ENCODE data around the gene USP3.

The USP3 gene

DNA sequence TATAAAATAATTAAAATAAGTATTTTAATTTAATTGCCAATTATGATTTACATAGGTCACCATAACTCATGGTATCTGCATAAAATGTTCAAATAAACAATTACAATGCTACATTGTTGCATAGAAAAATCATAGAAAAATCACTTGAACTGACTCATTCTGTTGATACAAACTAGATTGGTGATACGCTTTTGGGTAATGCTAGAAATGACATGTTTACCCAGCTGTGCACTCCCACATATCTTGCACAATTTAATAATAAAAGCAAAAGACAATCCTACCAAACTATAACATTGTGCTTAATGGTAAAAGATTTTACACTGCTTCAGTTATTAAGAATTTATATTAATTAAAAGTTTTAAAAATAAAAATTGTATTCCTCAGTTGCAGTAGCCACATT is 47.0 kb downstream of the USP3 start:
- DNase-seq: no peak

DNA sequence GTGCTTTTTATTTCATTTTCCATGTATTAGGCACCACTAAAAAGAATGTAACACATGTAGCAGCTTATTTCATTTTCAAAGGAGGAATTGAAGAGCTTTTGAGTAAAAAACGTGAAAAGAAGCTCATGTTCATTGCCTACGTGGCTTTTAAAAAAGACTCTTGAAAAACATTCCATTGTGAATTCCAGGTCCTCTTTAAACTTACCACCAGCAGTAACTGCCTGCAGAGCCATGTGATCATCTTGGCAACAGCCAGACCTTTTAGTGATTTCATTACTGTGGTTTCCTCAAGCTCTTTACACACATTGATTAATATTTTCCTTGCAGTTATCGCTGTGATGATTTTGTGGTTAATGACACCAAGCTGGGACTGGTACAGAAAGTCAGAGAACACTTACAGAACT is 49.0 kb downstream of the USP3 start:
- no peak for DNase-seq

DNA sequence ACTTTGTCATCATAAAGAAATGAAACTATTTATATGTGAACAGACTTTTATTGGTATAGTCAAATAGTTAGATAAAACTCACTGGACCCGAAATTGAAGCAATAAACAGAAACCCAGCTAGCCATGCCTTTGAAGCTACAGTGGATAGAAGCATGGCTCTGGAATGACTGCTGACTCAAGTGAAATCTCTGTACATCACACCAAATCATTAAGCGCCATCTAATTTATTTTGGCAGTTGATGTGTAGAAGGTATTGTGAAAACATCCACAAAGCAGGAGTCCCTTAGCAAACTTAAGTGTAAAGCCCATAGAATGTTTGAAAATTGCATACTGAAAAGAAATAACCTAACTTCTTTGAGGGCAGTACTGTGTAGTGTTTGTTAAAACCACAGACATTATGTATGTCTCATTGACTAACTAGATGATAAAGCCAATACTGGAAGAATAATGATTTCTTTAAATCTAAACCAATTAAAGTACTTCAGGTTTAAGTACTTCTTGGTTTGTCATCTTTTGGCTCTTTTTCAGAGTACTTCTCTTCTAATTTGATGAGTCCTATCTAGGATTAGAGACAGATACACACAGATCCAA is 50.0 kb downstream of the USP3 start:
- DNase-seq: no peak

DNA sequence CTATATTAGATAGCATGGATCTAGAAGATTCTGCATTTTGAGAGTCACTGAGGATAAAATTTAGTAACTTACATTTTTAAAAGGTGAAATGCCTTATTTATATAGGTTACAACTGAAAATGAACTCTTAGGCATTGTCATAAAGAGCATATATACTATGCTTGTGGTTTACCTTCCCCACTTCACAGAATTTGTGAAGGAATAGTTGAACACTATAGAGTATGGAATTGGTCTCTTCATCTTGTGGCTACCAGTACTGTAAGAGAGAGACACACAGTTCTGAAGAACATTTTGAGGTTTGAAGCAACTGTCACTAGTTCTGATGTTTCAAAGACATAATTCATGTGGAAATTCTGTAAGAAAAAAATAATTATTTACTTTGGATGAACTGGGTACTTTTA is 51.1 kb downstream of the USP3 start:
- DNase-seq: no peak

DNA sequence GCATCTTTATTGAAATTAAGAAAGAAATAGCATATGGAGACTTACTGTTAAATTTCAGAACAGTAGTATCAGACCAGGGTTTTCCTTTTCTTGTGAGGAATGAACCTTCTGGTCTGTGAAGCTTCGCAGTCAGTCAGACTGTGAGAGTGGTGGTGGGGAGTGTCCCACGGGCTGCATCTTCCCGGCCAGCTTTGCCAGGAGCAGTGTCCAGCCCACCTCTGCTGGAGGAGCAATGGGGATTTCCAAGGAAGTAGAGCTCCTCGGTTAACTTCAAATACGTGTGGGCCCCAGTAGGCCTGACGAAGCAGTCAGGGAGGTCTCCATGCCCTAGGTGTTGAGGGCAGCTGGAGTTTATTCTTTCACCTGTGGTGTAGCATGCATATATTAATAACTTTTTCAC is 51.9 kb downstream of the USP3 start:
- DNase-seq: no peak

DNA sequence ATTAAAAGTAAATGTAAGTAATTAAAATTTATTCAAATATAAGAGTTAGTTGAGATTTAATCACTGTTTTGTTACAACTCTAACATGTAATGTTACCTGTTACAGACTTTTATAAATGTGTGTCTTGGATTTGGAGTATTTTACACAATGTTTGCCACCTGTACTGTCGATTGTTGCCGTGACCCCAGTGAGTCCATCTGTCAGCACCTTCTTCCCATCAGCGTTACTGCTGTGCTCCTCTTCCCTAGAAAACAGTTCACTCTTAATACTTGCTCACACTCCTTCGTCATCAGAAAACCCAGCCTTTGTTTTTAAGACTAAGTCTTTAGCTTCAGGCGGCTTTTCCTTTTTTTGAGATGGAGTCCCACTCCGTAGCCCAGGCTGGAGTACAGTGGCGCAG is 52.3 kb downstream of the USP3 start:
- DNase-seq: no peak

DNA sequence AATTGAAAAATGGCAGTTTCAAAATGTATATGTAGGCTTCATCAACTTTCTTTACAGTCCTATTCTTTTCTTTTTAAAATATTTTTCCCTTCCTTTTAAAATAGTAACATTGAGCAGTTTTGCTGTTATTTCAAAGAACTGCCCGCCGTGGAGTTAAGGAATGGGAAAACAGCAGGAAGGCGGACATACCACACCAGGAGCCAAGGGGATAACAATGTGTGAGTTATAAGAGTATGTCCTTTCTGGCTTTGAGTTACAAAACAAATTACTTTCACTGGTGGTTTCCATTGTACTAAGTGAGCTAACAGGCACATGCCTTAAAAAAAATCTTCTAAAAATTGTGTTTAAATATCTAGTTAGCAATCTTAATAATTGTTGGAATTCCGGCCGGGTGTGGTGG is 55.4 kb downstream of the USP3 start:
- no peak for DNase-seq

DNA sequence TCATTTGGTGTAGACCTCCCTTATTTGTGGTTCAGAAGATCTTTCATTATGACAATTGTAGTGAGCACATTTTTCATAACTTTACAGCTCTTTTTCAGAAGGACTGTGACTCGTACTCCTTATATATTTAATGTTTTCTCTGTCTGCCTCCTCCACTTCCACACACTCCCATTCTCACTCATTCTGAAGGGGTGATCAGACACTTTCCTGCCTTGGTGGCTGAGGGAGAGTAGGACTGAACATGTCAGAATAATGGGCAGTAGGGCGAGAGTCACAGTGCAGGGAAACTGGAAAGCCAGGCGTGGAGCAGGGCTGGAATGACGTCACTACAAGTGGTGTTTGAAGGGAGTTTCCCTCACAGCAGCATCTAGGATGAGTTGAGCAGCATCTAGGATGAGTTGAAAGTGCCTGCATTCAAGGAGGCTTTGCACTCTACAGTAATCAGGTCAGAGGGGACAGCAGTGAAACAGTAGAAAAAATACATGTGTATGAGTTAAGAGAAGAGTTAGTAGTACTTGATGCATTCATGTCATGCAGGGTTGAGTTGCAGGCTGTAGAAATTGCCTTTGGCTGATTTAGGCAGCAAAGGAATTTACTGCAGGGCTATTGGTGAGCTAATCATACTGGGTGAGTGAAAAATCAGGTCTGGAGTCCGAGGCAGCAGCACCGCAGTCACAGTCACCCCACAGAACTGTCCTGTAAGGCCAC is 56.5 kb downstream of the USP3 start:
- no peak for DNase-seq

DNA sequence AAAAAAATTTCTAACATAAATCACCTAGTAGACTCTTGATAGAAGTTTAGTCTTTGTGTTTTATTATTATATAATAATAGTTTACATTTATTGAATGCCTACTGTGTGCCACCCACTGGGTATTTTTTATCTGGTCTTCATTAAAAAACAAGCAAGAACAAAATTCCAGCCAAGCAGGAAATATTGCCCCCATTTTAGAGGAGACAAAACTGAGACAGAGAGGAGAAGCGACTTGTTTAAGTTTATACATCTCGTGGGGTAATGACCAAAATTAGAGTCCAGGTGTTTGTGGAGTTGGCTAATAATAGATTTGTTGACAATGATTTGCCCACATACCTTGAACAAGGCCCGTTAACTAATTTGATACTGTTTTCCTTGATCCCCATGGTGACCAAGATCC is 59.7 kb downstream of the USP3 start:
- DNase-seq: no peak

DNA sequence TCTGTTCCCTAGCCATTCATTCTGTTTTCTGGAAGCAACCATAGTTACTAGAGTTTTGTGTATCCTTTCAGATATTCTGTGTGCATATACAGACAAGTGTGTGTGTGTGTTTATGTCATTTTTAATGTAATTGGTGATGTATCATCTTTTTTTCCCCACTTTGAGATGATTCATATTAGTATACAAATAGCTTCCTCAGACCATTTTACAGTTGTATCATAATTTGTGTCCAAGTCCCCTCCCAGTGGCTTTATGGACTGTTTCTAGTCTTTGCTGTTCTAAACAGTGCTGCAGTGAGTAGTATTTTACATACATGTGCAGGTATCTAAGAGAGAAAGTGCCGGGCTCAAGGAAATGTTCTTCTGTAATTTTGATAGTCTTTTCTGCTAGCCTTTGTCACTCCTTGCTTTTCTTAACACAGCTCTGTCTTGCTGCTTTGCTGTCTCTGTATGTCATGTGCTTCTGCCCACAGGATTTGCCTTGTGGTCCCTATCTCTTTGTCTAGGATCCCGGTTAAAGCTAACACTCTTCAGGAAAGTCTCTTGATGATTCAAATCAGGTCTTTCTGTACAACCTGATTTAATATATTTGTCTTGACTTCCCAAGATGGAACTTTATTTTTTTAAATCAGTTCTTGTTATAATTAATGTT is 61.3 kb downstream of the USP3 start:
- no peak for DNase-seq

DNA sequence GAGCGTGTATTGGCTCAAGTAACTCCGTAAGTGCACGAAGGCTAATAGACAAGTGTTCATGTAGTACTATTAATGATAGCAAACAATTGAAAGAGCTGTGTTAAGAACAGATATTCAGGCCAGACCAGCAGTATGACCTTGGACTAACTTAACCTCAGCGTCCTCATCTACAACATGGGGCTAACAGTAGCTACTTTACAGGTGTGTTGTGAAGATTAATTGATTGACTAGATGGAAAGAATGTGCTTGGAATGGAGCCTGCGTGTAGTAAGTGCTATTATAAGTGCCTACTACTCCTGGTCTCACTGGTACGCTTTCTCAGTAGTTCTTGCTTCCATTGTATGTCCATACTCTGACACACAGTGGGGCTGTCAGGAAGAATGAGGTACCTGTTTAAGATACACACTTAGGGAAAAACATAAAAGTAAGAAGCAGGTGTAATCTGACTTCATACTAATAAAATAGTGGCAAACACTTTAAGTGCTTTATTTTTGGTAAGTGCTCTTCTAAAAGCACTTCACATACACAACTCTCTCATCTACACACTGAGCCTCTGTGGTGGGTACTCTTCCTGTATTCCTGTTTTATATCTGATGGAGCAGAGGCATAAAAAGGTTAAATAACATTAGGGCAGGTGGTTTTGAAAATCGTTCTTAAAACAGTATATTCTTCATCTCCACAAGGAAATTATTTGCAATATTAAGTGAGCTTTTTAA is 68.5 kb downstream of the USP3 start:
- DNase-seq: no peak

DNA sequence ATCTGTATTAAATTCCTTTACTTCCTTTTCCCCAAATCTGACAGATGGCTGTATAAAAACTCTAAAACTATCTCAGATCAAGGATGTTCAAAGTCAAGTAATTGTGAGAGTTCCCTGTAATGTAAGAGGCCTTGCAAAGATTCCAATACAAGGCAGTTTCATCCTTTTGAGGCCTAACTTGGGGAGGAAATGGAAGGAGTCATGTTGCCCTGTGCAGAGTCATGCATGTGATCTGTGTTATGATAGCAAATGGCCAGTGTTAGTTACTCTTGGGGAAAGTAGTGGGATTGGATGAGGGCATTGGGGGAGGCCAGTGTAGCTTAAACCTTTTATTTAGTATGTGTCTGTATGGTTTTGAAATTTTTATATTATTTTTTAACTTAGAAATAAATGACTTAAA is 69.1 kb downstream of the USP3 start:
- no peak for DNase-seq

DNA sequence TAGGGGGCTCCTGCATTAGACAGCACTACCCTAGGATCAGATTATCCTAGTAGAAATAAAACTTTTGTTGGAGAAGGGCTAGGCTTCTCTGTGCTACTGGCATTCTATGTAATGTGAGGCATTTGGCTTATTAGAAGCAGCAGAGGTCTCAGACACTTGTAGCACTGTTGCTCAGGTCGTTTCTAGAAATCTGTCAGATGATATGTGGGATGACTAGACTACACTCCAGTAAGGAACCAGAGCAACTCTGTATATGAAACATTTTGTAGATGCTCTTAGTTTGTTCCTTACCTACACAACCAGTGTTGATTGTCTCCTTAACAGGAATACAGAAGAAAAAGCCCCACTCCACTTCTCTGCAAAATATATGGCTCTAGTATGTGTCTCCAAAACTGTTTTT is 70.9 kb downstream of the USP3 start:
- no peak for DNase-seq

DNA sequence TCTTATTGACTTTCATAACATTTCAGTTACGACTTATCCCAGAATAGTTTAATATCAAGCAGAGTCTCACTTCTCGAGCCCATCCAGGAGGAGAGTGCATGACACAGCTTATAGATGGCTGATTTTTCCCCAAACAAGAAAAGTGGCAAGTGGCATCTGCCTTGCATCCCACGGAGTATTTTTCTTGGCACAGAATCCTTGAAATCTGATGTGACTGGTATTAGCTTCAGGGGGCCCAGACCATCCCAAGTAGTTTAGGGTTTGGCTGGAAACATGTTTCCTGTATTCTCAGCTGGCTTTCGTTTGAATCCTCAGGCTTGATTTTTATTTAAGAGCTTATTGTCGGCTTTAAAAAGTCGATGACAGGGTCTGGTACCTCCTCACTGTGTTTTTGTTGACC is 72.0 kb downstream of the USP3 start:
- no peak for DNase-seq

DNA sequence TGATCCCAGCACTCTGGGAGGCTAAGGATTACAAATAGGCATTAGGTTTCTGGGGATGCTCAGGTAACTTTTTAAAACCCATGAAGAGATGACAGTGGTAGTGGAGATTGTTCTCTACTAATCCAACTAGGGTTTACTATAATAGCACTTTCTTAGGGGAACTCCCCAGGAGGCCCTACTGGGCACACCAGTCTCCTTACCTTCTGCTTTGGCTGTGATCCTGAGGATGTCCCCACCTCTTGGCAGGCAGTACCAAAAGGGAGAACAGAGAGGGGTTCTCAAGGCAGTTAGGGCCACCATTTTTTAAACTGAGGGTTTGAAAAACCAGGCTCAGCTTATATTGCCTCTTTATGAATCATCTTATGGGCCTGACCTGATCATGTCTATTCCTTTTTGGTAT is 77.8 kb downstream of the USP3 start:
- DNase-seq: no peak

DNA sequence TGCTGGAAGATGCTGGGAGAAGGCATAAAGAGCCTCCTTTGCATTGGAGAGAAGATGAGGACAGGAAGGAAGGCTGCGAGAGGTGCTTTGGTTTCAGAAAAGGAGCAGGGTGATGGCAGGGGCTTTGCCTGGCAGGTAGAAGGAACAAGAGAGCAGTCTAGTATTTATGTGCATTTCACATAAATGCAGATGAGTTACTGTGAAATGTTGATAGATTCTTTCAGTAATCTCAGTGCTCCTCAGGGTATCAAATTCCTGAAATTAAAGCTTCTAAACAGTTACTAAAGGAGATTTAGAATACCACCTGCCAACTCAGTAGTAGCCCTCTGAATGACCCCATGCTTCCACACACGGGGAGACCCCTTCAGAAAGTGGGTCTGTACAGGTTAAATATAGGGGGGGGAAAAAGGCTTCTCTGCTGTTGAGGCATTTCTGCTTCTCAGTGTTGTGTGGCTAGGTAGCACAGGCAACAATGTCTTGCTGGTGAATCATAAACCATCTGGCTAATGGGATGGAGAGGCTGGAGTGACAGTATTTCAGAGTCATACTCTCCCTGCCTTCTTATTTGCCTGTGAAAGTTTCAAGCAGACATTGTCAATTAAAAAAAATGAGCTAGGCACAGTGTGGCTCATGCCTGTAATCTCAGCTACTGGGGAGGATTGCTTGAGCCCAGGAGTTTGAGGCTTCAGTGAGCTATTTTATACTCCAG is 78.5 kb downstream of the USP3 start:
- peak; percentile 13 for DNase-seq

DNA sequence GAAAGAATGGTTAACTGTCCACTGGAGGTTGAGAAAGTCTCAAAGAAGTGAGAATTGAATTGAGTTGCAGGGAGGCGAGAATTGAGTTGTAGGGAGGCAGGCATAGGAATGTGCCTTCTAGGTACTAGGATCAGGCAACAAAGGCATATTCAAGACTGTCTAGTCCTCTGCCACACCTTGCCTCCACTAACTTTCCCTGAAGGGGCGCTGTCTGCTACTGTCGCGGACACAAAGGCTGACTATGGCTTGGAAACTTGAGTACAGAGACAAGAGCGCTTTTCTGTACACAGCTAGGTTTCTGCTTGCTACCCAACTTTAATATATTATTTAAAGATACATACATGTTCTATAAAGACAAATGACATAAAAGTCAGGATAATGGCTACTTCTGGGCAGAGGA is 82.4 kb downstream of the USP3 start:
- DNase-seq: no peak

DNA sequence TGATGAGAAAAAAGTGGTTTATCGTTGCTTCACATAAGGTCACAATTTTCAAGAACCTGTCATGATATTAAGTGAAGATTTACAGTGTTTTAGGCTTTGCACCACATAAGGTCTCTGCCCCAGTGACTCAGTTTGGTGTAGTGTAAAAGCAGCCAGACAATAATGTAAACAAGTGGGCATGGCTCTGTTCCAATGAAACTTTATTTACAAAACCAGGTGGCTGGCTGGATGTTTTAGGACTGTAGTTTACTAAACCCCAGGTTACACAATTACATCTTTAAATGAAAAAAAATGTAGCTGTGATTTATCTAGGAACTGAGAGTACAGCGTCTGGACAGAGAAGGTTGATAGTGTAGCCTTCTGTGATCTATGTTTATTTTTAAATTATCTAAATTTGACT is 83.1 kb downstream of the USP3 start:
- DNase-seq: no peak

DNA sequence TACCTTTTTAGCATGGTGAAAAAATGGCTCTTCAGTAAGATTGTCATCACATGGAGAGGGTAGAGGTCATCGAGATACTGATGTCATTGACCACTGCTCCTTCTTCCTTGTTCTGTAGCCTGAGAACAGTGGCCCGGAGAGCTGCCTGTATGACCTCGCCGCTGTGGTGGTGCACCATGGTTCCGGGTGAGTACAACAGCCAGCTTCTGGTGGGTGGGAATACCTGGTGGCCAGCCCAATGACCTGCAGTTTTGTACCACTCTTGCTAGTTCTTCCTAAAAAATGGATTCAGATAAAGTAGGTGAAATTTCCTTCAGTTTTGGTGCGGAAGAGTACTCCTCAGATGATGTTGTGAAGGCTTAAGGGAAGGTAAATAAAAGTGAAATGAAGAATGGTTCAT is 84.4 kb downstream of the USP3 start:
- DNase-seq: no peak

DNA sequence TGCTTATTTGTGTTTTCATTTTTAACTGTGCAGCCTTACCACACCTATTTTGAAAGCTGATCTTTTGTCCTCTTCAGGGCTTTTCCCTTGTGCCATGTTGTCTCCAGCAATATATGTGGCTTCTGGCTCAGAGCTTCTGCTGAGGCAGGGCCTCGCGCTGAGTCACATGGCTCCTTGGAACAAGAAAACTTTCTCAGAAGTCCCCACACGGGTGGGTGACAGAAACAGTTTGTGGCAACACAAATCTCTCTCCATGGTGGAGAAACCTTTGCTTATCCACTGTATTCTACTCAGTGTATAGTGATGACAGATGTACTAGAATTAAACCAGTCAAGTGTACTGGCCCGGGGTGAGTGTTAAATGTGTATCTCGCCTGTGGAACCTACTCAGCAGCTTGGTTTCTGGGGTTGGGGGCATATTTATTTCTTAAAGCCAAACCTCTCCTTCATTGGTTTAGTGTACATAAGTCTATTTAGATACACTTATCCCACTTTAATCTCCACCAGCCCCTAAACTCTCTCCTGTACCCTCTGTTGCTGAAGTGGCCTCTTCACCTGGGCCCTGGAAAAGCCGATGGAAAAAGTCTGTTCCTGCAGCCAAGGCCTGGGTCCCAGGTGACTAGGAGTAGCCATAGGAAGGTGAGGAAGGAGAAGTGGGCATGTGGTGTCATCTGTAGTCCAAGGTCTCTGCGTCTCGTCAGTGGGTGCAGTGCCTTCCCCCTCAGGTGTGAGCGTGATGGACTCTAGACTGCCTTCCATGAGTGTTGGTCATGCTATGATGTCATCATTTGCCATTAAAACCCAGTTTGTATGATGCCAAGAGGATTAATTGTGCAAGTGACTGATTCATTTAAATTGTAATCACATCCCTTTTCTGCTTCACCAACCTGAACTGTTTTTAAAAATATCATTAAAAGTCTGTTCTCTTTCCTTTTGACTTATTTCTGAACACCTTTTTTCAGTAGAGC is 89.6 kb downstream of the USP3 start:
- peak; percentile 34 for DNase-seq

DNA sequence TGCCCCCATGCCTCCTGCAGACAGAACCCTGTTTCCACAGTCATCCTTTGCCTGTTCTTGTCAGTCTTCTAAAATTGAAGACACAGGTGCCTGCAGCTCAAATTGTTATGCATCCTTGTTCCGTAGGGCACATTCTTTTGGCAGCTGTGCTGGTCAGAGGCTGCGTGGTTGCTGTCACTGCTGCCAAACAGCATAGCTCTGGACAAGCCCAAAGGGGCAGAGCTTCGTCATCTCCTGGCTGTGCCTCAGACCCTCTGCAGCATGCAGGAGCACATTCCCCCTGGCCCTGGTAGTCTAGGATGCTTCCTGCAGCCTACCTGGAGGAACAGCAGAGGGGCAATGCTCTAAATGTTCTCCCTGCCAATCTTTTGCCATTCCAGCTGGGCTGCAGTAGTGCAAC is 90.7 kb downstream of the USP3 start:
- DNase-seq: no peak

DNA sequence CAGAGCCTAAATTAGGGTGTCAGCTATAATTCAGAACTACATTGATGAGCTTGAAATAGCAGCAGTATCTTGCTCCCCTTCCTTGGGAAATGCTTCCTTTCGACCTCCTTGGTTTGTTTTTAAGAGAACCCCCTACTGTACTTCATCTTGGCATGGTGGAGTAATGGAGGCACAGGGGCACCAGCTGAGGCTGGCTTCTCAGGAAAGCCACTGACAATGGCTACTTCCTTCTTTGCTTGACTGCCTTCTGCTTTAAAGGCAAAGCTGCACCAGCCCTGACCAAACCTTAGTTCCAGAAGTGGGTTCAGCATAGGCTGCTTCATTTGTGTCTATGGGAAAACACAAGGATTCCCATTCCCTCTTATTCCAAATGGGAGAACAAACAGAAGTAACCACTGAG is 91.3 kb downstream of the USP3 start:
- DNase-seq: no peak
